Esophagus squamous epithelium (tissue), 4 donors: ENCODE data around the gene KCTD2.

Experiments
- POLR2A ChIP-seq, 4 donors: fragments of 450-650 bp; IDR thresholded peaks; one replicate each; pipeline ENCODE4 v1.6.1; 2017; ENCODE audit warnings: antibody characterized with exemption in 4 of 4, mild to moderate bottlenecking in 4 of 4, moderate library complexity in 3 of 4
- TF ChIP-seq, protein P1 (sequence below), 6 experiments: fragments of 450-650 bp in 4 of 6; fragments of 200-600 bp in 2 of 6; sonication (generic) in 2 of 6; IDR thresholded peaks; one replicate each; pipeline ENCODE4 v1.5.1; 2016 to 2019; ENCODE audit warnings: antibody characterized with exemption in 6 of 6, mild to moderate bottlenecking in 4 of 6, moderate library complexity in 4 of 6

DNA sequence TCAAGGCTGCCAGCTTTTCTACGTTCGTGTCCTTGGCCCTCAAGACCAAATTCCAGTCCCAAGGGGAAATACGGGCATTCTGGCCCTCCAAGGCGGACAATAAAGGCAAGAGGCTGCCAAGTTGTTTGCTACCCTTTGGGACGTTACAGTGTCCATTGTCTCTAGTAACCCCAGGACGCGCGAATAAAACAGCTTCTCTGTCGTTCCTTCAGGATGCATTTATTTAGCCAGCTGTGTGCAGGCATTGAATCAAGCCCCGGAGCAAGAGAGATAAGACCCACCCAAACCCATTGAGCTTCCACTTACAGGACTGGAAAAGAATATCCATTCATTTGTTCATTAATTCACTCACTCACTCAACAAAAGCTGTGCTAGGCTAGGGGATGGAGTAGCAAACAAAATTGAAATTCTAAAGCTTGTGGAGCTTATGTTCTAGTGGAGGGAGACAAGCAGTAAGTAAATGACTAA lies 33.9 kb upstream of the KCTD2 start:
- TF ChIP-seq, protein P1, sequence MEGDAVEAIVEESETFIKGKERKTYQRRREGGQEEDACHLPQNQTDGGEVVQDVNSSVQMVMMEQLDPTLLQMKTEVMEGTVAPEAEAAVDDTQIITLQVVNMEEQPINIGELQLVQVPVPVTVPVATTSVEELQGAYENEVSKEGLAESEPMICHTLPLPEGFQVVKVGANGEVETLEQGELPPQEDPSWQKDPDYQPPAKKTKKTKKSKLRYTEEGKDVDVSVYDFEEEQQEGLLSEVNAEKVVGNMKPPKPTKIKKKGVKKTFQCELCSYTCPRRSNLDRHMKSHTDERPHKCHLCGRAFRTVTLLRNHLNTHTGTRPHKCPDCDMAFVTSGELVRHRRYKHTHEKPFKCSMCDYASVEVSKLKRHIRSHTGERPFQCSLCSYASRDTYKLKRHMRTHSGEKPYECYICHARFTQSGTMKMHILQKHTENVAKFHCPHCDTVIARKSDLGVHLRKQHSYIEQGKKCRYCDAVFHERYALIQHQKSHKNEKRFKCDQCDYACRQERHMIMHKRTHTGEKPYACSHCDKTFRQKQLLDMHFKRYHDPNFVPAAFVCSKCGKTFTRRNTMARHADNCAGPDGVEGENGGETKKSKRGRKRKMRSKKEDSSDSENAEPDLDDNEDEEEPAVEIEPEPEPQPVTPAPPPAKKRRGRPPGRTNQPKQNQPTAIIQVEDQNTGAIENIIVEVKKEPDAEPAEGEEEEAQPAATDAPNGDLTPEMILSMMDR (IDR thresholded peaks at IDR 0.05), result no peak
- no peak for TF ChIP-seq POLR2A (IDR thresholded peaks at IDR 0.05)
